SK-N-DZ (cell line): ENCODE data around the gene ZNF324.
"Not testable (repeated sequence)": the region's sequence is repeated elsewhere in the genome, so short reads cannot be mapped to it uniquely, and the experiment has no call there.

Experiments used
- DNase-seq: peaks from one replicate; pipeline ENCODE4 v3.0.0-alpha.2; 2015; ENCODE audit warnings: low spot score

ZNF324 gene

GRCh38 chr19:58470837-58471543 is 4.1 kb downstream of the ZNF324 start:
- DNase-seq: not testable (repeated sequence)

GRCh38 chr19:58471736-58472135 is 4.9 kb downstream of the ZNF324 start:
- no peak for DNase-seq

- no peak for DNase-seq
Observed at GRCh38 chr19:58473775-58474174, 6.9 kb downstream of the ZNF324 start.

GRCh38 chr19:58474291-58474996 is 7.6 kb downstream of the ZNF324 start:
- DNase-seq: no peak

GRCh38 chr19:58474997-58475713 is 8.3 kb downstream of the ZNF324 start:
- no peak for DNase-seq

GRCh38 chr19:58475714-58476497 is 9.0 kb downstream of the ZNF324 start, which contains the start of gene ZNF446:
ZNF446 (plus strand) TSS chr19:58476352; CDS start chr19:58477219, 867 bp downstream.
- DNase-seq: peak; percentile 93

- DNase-seq: no peak
Observed at GRCh38 chr19:58476498-58477015, 9.7 kb downstream of the ZNF324 start.

- no peak for DNase-seq
Observed at GRCh38 chr19:58477130-58477529, 10.2 kb downstream of the ZNF324 start.

- DNase-seq: no peak
Observed at GRCh38 chr19:58477871-58478270, 11.0 kb downstream of the ZNF324 start.

- no peak for DNase-seq
Observed at GRCh38 chr19:58479303-58479702, 12.4 kb downstream of the ZNF324 start.

- DNase-seq: no peak
Observed at GRCh38 chr19:58479736-58480480, 13.0 kb downstream of the ZNF324 start.

- no peak for DNase-seq
Observed at GRCh38 chr19:58480481-58480830, 13.6 kb downstream of the ZNF324 start.

- no peak for DNase-seq
Observed at GRCh38 chr19:58480831-58481230, 14.0 kb downstream of the ZNF324 start.

GRCh38 chr19:58482372-58482771 is 15.5 kb downstream of the ZNF324 start:
- DNase-seq: no peak

GRCh38 chr19:58483776-58484175 is 16.9 kb downstream of the ZNF324 start:
- DNase-seq: no peak

- not testable (repeated sequence) for DNase-seq
Observed at GRCh38 chr19:58484349-58484748, 17.5 kb downstream of the ZNF324 start.

GRCh38 chr19:58491393-58491792 is 24.5 kb downstream of the ZNF324 start:
- no peak for DNase-seq

- DNase-seq: no peak
Observed at GRCh38 chr19:58492265-58492664, 25.4 kb downstream of the ZNF324 start.

- DNase-seq: no peak
Observed at GRCh38 chr19:58497634-58498170, 30.8 kb downstream of the ZNF324 start.

- DNase-seq: no peak
Observed at GRCh38 chr19:58498316-58499020, 31.6 kb downstream of the ZNF324 start.
